HG03066 (cell line): ENCODE measurements around the gene TMEM135.

ENCODE experiments used
- ATAC-seq: cut with Tn5 transposase; IDR thresholded peaks from one replicate; pipeline ENCODE4 v1.9.1; 2021; ENCODE audit warnings: low read depth; ENCODE audit not compliant: unreplicated experiment

The TMEM135 gene

DNA sequence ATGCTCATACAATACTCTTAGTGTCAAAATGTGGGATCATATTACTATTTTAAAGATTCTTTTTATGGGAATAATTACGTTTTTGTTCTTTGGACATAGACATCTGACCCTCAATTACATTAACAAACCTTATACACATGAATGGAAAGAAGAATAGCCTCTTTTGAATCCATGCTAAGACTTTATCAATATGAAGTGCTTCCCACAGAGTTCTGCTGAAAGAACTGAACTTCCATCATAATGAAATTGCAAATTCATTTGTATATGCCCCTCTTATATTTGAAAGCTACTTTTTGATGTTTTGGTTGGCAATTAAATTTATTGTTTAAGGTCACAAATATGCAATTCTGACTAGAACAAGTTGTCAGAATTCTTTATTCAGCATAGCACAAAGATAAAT lies 254.9 kb downstream of the TMEM135 start:
- ATAC-seq = no peak

DNA sequence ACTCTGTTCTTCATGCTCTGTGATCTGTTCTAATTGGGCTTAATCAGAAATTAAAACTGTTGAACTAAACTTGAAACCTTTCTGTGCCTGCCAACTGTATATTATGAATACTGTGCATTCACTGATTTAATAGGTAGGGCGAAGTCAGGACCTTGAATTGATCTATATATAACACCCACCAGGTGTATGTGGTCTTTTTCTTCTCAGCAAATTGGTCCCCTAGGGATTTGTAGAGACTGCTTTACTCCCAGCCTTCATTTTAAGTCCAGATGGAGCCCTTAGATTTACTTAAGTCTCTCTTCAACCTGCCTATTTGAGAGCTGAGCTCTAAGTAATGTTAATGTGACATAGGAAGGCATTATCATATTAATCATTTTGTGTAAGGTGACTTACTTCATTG lies 257.5 kb downstream of the TMEM135 start:
- ATAC-seq = no peak

DNA sequence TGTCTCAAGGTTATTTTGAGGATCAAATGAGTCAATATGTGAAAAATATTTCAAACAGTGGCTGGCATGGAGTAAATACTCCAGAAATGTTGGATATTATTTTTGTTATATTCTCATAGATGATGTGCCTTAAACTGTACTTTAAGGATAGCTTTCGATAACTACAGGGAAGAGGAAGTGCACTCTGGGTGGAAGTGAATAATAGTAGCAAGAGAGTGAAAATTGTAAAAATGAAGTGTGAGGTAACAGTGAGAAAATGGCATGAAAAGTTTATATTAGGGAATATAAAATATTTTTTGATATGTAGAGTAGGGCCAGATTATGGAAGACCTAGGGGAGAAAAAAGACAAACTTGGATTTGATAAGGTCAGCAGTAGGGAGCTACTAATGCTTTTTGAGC lies 258.9 kb downstream of the TMEM135 start:
- no peak for ATAC-seq

DNA sequence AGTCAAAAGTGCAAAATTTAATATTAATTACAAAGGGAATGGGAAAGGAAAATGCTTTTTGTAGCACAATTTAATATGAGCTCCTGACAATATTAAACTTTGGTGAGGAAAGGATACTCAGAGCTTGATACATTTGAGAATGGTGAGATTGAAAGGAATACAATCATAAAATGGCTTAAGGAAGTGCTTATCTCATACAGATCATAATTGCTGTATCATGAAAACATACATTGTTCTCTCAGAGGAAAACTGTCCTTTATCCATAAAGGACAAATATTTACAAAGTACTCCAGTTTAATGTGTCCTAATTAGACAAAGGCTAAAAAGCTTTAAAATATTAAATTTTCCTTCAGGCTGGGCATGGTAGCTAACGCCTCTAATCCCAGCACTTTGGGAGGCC lies 260.4 kb downstream of the TMEM135 start:
- ATAC-seq = no peak

DNA sequence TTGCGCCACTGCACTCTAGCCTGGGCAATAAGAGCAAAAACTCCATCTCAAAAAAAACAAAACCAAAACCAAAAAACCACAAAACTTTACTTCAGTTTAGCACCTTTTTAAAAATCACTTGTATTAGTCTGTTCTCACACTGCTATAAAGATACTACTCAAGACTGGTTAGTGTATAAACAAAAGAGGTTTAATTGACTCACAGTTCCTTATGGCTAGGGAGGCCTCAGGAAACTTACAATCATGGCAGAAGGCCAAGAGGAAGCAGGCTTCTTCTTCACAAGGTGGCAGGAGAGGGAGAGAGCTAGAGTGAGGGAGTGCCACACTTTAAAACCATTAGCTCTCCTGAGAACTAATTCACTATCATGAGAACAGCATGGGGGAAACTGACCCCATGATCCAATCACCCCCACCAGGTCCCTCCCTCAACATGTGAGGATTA lies 261.3 kb downstream of the TMEM135 start:
- ATAC-seq = no peak

DNA sequence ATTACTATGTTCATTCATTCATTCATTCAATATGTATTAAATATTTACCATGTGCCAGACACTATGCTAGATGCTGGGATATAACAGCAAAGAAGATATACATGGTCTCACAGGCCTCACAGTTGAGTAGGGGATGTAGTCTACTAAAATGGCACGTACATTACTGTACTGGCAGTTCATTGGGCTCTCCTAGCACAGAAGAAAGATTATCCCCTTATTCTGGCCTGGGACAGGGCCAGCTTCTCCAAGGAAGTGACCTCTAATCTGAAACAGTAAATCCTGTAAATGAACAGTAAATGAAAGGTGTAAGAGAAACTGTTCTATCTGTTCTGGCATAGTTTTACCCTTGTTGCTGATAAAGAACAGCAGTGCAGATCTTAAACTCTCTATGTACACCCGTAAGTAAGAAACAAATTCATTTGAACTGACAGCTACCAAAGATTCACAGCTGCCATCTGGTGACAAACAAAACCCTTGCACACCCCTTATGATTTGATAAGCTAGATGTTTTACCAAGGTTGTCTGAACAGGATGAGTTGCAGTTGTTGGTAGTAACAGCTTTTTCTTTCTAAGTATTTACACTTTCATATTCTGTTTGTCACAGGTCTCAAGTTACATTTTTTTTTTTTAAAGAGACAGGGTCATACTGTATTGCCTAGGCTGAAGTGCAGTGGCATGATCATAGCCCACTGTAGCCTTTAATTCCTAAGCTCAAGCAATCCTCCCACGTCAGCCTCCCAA lies 263.1 kb downstream of the TMEM135 start:
- ATAC-seq = no peak

DNA sequence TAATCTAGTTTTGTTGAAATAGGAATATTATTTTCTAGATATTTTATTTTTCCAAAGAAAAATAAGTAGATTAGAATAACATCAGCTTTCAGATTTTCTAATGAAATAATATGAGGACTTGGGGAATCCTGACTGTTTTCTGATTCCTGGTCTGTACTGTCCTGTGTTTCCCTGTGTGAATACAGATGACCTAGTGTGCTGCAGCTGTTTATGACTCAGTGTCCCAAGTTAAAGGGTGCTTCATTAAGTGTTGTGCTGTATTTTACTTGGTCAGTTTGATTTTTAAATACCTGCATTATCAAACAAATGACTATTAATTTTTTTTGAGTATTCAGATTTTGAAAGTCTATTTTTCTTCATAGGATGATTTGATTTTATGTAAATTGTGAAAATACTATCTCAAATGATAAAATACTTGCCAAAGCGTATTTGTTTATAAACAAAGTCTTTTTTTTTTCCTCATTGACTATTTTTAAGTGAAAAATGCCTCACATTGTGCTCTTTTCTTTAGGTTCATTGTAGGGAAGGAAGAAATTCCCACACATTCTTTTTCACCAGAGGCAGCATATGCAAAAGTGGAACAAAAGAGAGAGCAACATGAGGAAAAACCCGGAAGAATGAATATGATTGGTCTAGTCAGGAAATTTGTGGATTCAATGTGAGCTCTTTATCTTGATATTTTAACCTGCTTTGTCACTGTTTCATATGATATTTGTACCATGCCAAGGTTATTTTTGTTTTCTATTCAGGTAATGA lies 264.2 kb downstream of the TMEM135 start:
- ATAC-seq = no peak

DNA sequence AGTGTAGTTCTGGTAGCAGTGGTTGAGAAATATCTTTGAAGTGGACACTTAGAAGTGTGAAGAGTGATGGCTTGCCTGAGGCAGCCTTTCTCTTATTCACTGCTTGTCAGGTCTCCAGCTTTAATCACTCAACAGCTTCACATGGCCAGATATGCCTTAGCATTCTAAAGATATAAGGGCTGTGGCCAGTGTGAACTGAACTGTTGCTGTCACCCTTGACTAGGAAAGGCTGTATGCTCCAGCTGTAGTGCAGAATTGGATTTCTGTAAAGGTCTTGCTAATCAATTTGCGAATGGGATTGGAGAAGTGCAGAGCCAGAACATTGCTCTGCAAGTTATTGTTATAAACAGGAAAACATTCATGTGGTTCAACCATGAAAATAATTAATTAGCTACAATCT lies 266.7 kb downstream of the TMEM135 start:
- no peak for ATAC-seq

DNA sequence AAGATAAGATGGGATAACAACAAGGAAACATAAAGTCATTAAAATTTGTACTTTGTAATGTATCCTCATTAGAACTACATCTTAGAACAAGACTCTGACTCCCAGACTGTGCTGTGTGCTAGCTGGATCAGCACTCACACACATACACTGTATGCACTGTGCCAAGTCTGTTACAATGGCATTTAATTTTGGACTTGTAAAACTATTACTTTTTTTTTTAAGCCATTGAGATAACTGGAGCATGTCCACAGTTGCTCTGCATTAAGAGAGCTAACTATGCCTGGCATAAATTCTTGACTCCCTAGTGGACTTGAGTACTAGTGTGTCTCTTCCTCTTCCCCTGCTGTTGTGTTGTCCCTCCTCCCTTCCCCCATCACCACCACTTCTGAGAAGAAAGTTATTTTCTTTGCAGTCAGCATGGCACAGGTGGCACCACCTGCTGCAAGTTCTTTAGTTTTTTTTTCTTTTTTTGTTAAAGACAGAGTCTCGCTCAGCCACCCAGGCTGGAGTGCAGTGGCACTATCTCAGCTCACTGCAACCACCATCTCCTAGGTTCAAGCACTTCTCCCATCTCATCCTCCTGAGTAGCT lies 268.6 kb downstream of the TMEM135 start:
- no peak for ATAC-seq

DNA sequence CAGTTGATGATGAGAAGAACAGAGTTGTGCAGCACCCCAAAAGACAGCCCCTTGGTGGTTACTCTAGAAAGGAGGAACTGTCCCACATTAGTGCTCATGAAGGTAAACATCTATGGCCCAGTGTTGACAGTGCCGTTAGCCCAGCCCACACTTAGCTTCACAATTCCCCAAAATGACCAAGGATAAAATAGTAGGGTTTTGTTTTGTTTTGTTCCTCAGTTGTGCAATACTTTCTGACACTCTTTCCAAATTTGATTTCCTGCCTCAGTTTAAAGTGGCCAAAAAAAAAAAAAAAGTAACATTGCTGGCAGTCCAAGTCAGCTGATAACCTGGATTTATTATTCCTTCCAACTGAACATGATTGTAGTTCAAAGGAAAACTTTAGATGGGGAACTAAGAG lies 269.4 kb downstream of the TMEM135 start:
- ATAC-seq = no peak

DNA sequence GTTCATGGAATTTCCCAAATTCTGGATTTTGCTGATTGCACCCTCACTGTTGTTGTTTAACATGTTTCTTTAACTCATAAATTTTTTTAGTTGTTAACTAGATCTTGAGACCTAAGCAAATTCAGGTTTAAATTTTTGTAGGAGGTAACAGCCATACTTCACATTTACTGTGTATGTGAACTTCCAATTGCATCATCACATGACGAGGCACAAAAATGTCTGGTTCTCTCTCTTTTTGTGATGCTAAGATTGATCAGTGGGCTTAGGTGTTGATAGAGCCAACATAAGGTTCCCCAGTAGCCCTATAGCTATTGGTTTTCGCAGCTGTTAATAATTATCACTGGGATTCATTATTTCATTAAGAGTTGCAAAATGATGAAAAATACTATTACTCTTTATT lies 277.5 kb downstream of the TMEM135 start:
- no peak for ATAC-seq

DNA sequence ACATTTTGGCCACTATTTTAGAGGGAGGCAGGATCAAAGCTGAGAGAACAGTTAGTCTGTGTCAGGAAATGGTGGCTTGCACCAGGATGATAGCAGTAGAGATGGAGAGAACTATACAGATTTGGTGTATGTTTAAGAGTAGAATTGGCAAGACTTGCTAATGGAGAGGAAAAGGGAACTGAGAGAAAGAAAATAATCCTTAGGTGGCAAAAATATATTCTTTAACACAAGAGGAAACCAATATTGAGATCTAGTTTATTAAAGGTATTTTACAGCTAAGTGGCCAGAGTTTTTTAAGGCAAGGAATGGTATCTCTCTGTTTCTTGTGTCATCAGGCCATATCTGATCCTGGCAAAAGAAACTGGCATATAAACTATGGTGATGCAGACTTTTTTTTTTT lies 278.8 kb downstream of the TMEM135 start:
- no peak for ATAC-seq

DNA sequence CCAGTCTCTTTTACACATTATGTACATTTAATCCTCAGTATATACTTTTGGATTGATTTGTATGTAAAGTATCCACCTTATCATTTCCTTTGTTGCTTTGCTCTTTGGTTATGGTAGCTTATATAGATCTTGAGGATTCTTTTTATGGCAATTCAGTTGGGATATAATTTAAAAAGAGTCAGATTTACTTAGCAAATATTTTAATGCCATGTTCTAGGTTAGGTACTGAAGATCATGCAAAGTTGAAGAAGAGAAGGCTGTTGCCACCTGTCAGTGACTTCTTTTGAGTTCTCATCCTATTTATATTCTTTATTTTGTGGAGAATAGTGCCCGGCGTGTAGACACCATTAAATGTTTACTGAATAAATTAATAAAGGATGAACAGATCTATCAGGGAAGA lies 279.7 kb downstream of the TMEM135 start:
- ATAC-seq = no peak

DNA sequence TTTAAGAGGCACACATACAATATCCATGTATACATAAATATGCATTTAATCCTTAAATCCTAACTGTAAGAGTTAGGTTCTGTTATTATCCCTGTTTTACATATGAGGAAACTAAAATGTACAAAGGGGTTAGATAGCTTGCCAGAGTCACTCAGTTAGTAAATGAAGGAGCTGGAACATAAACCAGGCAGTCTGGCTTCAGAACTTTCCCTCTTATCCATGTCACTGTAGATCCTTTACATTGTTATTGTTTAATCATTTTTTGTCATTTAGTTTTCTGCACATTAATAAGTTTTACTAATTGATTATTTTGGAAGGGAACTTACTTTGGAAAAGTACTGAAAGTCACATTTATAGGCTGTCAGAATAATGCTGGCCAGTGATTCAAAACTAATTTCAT lies 282.4 kb downstream of the TMEM135 start:
- ATAC-seq = no peak

DNA sequence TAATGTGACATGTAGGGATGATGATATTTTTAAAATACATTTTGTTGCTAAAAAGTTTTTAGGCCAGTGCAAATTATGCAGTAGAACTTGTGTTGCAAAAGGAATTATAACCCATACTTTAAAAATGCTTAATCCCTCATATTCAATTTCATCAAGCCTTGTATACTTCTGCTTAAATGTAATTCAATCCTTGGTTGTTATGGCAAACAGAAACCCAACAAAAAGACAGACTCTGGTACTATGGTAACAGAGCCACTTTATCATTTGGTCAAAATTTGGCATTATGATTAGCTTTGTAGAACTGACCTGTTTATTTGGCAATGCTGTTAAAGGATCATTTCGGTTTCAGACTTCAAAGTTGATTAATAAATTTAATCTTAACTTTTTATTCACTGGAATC lies 284.8 kb downstream of the TMEM135 start:
- no peak for ATAC-seq

DNA sequence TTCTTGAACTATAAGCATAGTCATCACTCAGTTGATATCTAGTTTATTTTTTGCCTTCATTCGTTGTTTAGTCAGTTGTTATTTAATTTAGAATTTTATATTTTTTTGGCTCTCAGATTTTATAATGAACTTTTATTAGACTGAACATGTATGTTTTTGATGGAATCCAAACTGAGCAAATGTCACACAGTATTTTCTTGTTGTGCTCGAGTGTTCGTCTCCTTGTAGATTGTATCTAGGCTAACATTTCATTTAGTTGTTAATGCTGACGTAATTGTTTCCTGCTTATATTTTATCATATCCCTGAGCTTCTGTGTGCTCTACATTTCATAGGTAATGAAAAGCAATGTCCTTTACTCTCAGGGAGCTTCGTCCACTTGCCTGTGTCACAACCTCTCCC lies 286.2 kb downstream of the TMEM135 start:
- ATAC-seq = no peak

DNA sequence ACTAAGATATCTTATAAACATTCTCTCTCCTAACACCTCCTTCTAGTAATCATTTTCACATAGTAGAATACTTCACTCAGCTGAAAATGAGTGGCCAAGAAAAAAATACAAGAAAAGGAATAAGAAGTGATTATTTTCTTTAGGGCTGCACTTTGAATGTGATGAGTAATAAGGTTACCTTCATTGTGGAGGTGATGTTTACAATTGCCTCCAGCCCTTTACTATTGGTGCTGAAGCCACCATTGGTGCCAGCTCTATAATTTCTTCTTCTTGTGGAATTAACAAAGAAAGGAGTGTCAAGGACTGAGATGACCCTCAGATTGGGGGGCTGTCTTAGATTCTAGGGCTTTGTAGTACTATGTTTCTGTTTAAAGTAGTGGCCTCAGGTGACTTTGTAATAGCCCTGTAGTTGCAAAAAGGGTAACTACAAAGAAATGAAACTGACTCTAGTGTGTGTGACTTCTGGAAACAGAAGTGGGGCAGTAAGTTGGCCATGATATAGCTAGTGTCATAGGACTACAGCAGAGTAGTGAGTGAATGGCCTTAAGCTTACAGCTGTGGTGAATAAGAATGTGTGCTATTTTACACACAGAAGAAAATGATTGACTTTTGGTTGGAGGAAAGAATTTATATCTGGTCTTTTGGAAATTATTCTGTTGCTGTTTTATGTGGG lies 287.2 kb downstream of the TMEM135 start:
- ATAC-seq = no peak

DNA sequence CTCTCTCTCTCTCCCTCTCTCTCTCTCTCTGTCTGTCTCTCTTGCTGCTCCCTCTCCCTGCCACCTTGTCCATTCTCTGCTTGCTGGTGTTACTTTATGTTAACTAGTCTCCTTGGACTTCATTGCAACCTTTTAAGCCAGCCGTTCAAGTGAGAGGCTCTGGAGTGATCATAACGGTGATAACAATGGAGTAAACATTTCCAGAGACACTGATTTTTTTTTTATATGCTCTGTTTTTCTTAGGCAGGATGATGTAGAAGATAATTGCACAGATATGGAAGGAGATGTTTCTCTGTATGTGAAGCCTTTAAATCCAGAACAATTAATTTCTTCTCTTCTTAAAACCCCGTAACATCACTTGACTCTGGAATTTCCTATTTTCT lies 287.7 kb downstream of the TMEM135 start:
- no peak for ATAC-seq

DNA sequence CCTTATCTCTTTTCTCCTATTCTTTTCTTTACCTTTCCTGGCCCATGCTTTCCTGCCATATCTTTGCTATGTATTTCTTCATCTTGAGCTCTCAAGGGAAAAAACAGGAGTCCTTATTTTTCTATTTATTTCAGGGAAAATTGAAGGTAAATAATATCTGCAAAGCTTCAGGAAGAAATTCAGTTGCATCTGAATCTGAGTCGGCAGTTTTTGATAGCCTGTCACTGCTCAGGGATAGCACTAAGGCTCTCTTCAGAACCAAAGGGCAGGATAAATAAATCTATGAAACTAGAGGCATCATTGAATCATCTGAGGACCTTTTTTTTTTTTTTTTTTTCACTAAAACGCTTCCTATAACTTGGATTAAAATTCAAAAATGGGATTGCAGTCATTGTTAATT lies 288.9 kb downstream of the TMEM135 start:
- ATAC-seq = no peak

DNA sequence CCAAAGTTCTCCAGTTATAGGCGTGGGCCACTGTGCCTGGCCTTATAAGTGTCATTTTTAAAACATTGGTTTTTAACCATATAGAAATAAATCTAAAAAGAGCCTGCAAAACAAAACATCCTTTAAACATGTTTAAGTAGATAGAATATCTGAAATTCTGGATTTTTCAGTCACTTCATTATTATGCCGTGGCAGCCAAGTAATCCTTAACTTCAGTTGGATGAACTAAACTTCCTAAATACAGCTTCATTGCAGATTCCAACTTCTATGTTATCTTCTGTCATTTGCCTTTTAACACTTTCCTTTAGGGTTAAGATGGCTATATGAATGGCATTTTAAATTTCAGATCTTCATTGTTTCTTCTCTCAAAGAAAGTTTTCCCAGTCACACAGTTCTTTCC lies 291.4 kb downstream of the TMEM135 start:
- no peak for ATAC-seq

DNA sequence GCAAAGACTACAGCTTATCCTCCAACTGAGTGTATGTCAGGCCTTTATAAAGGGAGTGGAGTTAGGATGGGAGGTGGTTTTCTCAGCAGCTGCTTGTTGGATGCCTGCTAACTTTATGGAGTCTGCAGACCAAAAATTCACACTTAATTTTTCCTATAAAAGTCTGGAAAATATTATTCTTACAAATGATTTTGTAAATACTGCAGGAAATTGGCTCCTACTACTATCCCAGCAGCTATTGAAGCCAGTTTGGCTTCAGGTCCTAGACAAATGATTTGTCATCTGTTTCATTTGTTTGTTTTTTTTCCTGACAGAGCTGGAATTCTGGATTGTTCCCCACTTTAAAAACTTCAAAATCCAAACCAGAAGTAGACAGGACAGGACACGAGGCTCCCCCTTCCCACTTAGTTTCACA lies 292.5 kb downstream of the TMEM135 start:
- ATAC-seq = no peak
